Ectodermal cell (in vitro differentiated cells): Measurements from ENCODE around the gene METTL26. TPM values are rescaled to one million over a fixed set of nuclear protein-coding genes. Genes with fewer than 3 reads are reported as not detected.

ENCODE experiments used
- H3K27ac ChIP-seq: 2 replicates; pipeline ENCODE4 v1.7.0; 2013; ENCODE audit warnings: mild to moderate bottlenecking, low read depth, low read length; ENCODE audit not compliant: insufficient read depth, poor library complexity, severe bottlenecking
- H3K27me3 ChIP-seq: 2 replicates; pipeline ENCODE4 v1.7.0; 2013; ENCODE audit warnings: mild to moderate bottlenecking, low read length; ENCODE audit not compliant: insufficient read depth, control insufficient read depth, poor library complexity, severe bottlenecking
- H3K36me3 ChIP-seq: one replicate; pipeline ENCODE4 v1.7.0; 2013; ENCODE audit warnings: low read length; ENCODE audit not compliant: control insufficient read depth, insufficient read depth
- H3K4me1 ChIP-seq: one replicate; pipeline ENCODE4 v1.7.0; 2013; ENCODE audit warnings: low read length; ENCODE audit not compliant: control insufficient read depth, insufficient read depth
- H3K4me3 ChIP-seq: 2 replicates; pipeline ENCODE4 v1.7.0; 2013; ENCODE audit warnings: low read depth, low read length, control low read depth; ENCODE audit not compliant: insufficient read depth
- H3K9me3 ChIP-seq: 2 replicates; pipeline ENCODE4 v1.7.0; 2013; ENCODE audit warnings: mild to moderate bottlenecking, low read length, moderate library complexity; ENCODE audit not compliant: control insufficient read depth
- WGBS, 2 experiments: methylation state at CpG; one replicate each; pipeline ENCODE4 v1.1.7; 2013; ENCODE audit warnings: missing lambda C conversion rate in 2 of 2; 5-methylcytosine and 5-hydroxymethylcytosine counted together
- polyA plus RNA-seq, 4 experiments: library from polyadenylated mRNA; stranded (reverse); fragments of 50-300 nt; gene quantifications; one replicate each; pipeline ENCODE4 v1.2.3, GENCODE V29; 2013

Gene METTL26
- polyA plus RNA-seq (2013, experiment 1 of 4) = 57.5 TPM
- 60.6 TPM for polyA plus RNA-seq (2013, experiment 2 of 4)
- polyA plus RNA-seq (2013, experiment 3 of 4) = 67.3 TPM
- 70.6 TPM for polyA plus RNA-seq (2013, experiment 4 of 4)

DNA sequence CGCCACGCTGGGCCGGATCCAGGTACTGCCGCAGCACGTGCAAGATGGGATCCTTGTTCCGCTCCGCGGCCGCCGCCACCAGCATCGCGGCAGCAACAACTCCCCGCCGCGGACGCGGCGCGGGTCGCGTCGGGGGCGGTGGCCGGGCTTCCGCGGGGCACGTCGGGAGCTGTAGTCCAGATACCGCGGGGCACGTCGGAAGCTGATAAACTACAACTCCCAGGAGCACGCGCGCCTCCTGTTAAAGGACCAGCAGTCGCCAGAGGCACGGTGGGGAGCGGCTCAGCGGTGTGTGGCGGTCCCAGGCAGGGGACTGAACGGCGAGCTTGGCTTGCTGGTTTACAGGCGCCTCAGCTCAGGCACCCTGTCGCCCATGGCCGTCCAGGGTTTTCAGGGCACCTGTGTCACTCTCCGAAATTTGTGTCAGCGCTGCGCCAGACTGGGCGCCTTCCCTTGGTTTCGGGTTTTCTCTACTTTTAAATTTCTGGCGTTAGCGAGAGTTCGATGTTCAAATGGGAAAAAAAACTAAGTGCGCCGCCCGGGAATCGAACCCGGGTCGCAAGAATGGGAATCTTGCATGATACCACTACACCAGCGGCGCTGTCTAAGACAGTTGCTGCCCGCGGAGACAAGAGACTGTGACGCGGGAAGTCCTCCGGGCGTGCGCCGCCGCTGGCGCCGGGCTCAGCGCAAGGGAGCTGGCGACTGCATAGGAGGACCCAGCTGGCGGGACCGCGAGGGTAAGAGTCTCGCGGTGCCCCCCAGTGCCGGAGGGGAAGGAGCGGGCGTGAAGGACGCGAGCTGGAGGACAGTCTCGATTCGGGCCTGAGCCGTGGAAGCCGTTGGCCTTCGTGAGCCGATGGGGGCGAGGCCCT, at the start of gene METTL26:
Gene METTL26, minus strand, starts transcription at position 100 of the 875 bp plus-strand sequence. Its CDS starts 15 bp downstream, at position 85.
- Histone ChIP-seq H3K9me3 (no peaks in the 10 kb centered on the region), H3K4me3 (peak within 1 kb of the TSS; percentile 77), H3K4me1 (peaks cover 35% of the 10 kb centered on the region), H3K27me3 (peaks cover 6% of the 10 kb centered on the region), H3K36me3 (no peaks in the 10 kb centered on the region), H3K27ac (peak within 1 kb of the TSS; percentile 55)
- 0 to 1% methylated on average over 91 of the region's 91 CpGs for WGBS, 2 experiments

GRCh38 chr16:684961-685696, 49.0 kb upstream of the METTL26 start:
- Histone ChIP-seq H3K4me3 (no peak overlapping the region), H3K9me3 (no peaks in the 10 kb centered on the region), H3K36me3 (peaks cover 23% of the 10 kb centered on the region), H3K4me1 (peaks cover 21% of the 10 kb centered on the region), H3K27ac (no peak overlapping the region), H3K27me3 (no peaks in the 10 kb centered on the region)
- 95 to 96% methylated on average over 61 of the region's 61 CpGs for WGBS, 2 experiments

GRCh38 chr16:684071-684794, 48.1 kb upstream of the METTL26 start, which contains the start of gene JMJD8:
Gene JMJD8, minus strand, starts transcription at chr16:684334. Its CDS starts 15 bp downstream, at chr16:684319.
- H3K36me3 ChIP-seq = peaks cover 23% of the 10 kb centered on the region
- H3K9me3 ChIP-seq = no peaks in the 10 kb centered on the region
- H3K27ac ChIP-seq = peak within 1 kb of the TSS; percentile 44
- peak within 1 kb of the TSS; percentile 73 for H3K4me3 ChIP-seq
- H3K27me3 ChIP-seq = no peaks in the 10 kb centered on the region
- H3K4me1 ChIP-seq = peaks cover 17% of the 10 kb centered on the region
- 10 to 11% methylated on average over 91 of the region's 91 CpGs for WGBS, 2 experiments

GRCh38 chr16:683396-684070, 47.4 kb upstream of the METTL26 start:
- 19% methylated on average over 57 of the region's 57 CpGs for WGBS, 2 experiments
- peaks cover 13% of the 10 kb centered on the region for H3K4me1 ChIP-seq
- H3K4me3 ChIP-seq = peak overlapping the region; percentile 73
- H3K27ac ChIP-seq = peak overlapping the region; percentile 36
- H3K9me3 ChIP-seq = no peaks in the 10 kb centered on the region
- peaks cover 23% of the 10 kb centered on the region for H3K36me3 ChIP-seq
- H3K27me3 ChIP-seq = no peaks in the 10 kb centered on the region

- WGBS, 2 experiments = 93% methylated on average over 36 of the region's 36 CpGs
- no peaks in the 10 kb centered on the region for H3K27me3 ChIP-seq
- peaks cover 19% of the 10 kb centered on the region for H3K36me3 ChIP-seq
- peaks cover 13% of the 10 kb centered on the region for H3K4me1 ChIP-seq
- no peak overlapping the region for H3K27ac ChIP-seq
- no peaks in the 10 kb centered on the region for H3K9me3 ChIP-seq
- H3K4me3 ChIP-seq = peak overlapping the region; percentile 73
These were observed 46.6 kb upstream of the METTL26 start for GRCh38 chr16:682493-683395.

- 95 to 97% methylated on average over 28 of the region's 28 CpGs for whole genome bisulfite sequencing, 2 experiments
- peaks cover 15% of the 10 kb centered on the region for H3K36me3 ChIP-seq
- H3K4me1 ChIP-seq = peaks cover 13% of the 10 kb centered on the region
- H3K4me3 ChIP-seq = no peak overlapping the region
- H3K27me3 ChIP-seq = no peaks in the 10 kb centered on the region
- no peaks in the 10 kb centered on the region for H3K9me3 ChIP-seq
- no peak overlapping the region for H3K27ac ChIP-seq
These were observed 45.8 kb upstream of the METTL26 start for GRCh38 chr16:681746-682427.

- Histone ChIP-seq H3K27me3 (peaks cover under 1% of the 10 kb centered on the region), H3K36me3 (peaks cover 15% of the 10 kb centered on the region), H3K9me3 (no peaks in the 10 kb centered on the region), H3K4me1 (peaks cover 13% of the 10 kb centered on the region), H3K4me3 (peak overlapping the region; percentile 77), H3K27ac (no peak overlapping the region)
- WGBS, 2 experiments = 66 to 67% methylated on average over 44 of the region's 44 CpGs
These were observed 45.1 kb upstream of the METTL26 start for GRCh38 chr16:680967-681745.

GRCh38 chr16:680625-680945, 44.5 kb upstream of the METTL26 start:
- H3K27ac ChIP-seq = peak overlapping the region; percentile 60
- 1% methylated on average over 38 of the region's 38 CpGs for WGBS, 2 experiments

More at GRCh38 chr16:680625-680945, 44.5 kb upstream of the METTL26 start:
- Histone ChIP-seq H3K4me3 (peak overlapping the region; percentile 77), H3K27me3 (peaks cover 7% of the 10 kb centered on the region), H3K36me3 (peaks cover 15% of the 10 kb centered on the region), H3K4me1 (peaks cover 13% of the 10 kb centered on the region), H3K9me3 (no peaks in the 10 kb centered on the region)
